Body of pancreas (tissue), 4 donors: ENCODE data around the gene LTC4S. TPM values are rescaled to one million over a fixed set of nuclear protein-coding genes. Genes with fewer than 3 reads are reported as not detected.

Experiments used
- ATAC-seq: fragments of 150-250 bp; one replicate; pipeline ENCODE4 v1.9.1; 2016
- DNase-seq, 4 donors: peaks; one replicate each; pipeline ENCODE4 v3.0.0-alpha.2; 2019
- H3K27ac ChIP-seq, 4 donors: fragments of 200-600 bp; sonication (generic); 1 replicate in 3 of 4; 2 replicates in 1 of 4; pipeline versions ENCODE4 v1.5.1 to v1.6.1; 2016 to 2019; ENCODE audit warnings: mild to moderate bottlenecking in 1 of 4, mixed read lengths in 1 of 4, moderate library complexity in 1 of 4
- H3K27me3 ChIP-seq, 2 donors: fragments of 200-600 bp; sonication (generic); one replicate each; pipeline ENCODE4 v1.6.0; 2016; ENCODE audit warnings: mild to moderate bottlenecking in 1 of 2
- H3K36me3 ChIP-seq, 2 donors: fragments of 200-600 bp; sonication (generic); replicated peaks in 1 of 2; 2 replicates each; pipeline ENCODE4 v1.5.1; 2016; ENCODE audit warnings: low read depth in 2 of 2; ENCODE audit not compliant: insufficient read depth in 1 of 2
- H3K4me1 ChIP-seq: fragments of 200-600 bp; sonication (generic); one replicate; pipeline ENCODE4 v1.6.0; 2016
- H3K4me3 ChIP-seq, 2 donors: fragments of 200-600 bp; sonication (generic); 1 replicate in 1 of 2; 2 replicates in 1 of 2; pipeline ENCODE4 v1.5.1; 2016 to 2019
- H3K9me3 ChIP-seq, 3 donors: fragments of 200-600 bp; sonication (generic); 1 replicate in 2 of 3; 2 replicates in 1 of 3; pipeline ENCODE4 v1.5.1; 2016
- CTCF ChIP-seq, 7 experiments: fragments of 450-650 bp in 4 of 7; fragments of 200-600 bp in 3 of 7; sonication (generic) in 3 of 7; IDR thresholded peaks; one replicate each; pipeline ENCODE4 v1.5.1; 2016 to 2019; ENCODE audit warnings: antibody characterized with exemption in 7 of 7
- POLR2A ChIP-seq, 3 donors: fragments of 450-650 bp; IDR thresholded peaks; one replicate each; pipeline ENCODE4 v1.6.1; 2016; ENCODE audit warnings: antibody characterized with exemption in 3 of 3, mild to moderate bottlenecking in 2 of 3
- whole genome bisulfite sequencing, 2 donors: methylation state at CpG; one replicate each; pipeline ENCODE4 v1.1.5; 2017; 5-methylcytosine and 5-hydroxymethylcytosine counted together
- intact Hi-C: fragments of 100-400 bp; cut with DNase I; formaldehyde crosslinking; loops from one replicate; pipeline ENCODE4 v1.15.1; 2023
- total RNA-seq, 2 donors: library from RNA; depleted of rRNA; stranded (reverse); fragments of >200 nt; gene quantifications; one replicate each; pipeline ENCODE4 v1.1.0, GENCODE V29; 2016

The LTC4S gene
- total RNA-seq, 2 donors from 2014 or later = 10.6 to 16.2 TPM

- ATAC-seq (peak; percentile 73), DNase-seq (peak; percentile 97 to 99 (median 98))
- Histone ChIP-seq H3K9me3 (no peaks in the 10 kb centered on the region), H3K4me1 (peaks cover 73% of the 10 kb centered on the region), H3K36me3 (peaks cover 14 to 18% of the 10 kb centered on the region in 2 donors), H3K4me3 (peak overlapping the region; percentile 83 to 90), H3K27ac (peak overlapping the region; percentile 97 to 100 (median 99)), H3K27me3 (no peaks in the 10 kb centered on the region)
- TF ChIP-seq POLR2A (IDR thresholded peaks at IDR 0.05) (peak; percentile 94 to 96 (median 95)), CTCF (IDR thresholded peaks at IDR 0.05) (peak in 4 of 7 experiments; percentile 20 to 36 (median 26))
- WGBS, 2 donors = 0 to 1% methylated on average over 4 to 47 of the region's 54 CpGs
- intact Hi-C loops = no loop called here
Measured at GRCh38 chr5:179821298-179822058, 27.7 kb downstream of the LTC4S start.

GRCh38 chr5:179822059-179822432, 28.3 kb downstream of the LTC4S start:
- Histone ChIP-seq H3K9me3 (no peaks in the 10 kb centered on the region), H3K27ac (peak overlapping the region in 3 of 4 donors; percentile 97 to 100 (median 99)), H3K36me3 (peaks cover 14 to 23% of the 10 kb centered on the region in 2 donors), H3K4me1 (peaks cover 77% of the 10 kb centered on the region), H3K27me3 (no peaks in the 10 kb centered on the region), H3K4me3 (peak overlapping the region in 1 of 2 donors; percentile 83)
- TF ChIP-seq CTCF (IDR thresholded peaks at IDR 0.05) = no peak
- no peak for TF ChIP-seq POLR2A (IDR thresholded peaks at IDR 0.05)
- DNase-seq (no peak), ATAC-seq (no peak)
- WGBS, 2 donors = 21% methylated on average over 3 of the region's 3 CpGs
- intact Hi-C loops = no loop called here

- WGBS, 2 donors = 11 to 21% methylated on average over 4 to 8 of the region's 8 CpGs
- peak in 1 of 4 donors; percentile 30 for DNase-seq
Measured at GRCh38 chr5:179822444-179822990, 28.7 kb downstream of the LTC4S start.

GRCh38 chr5:179823937-179824744, 30.4 kb downstream of the LTC4S start:
- Histone ChIP-seq H3K27ac (peak overlapping the region in 1 of 4 donors; percentile 36), H3K4me3 (no peak overlapping the region), H3K9me3 (no peaks in the 10 kb centered on the region), H3K36me3 (peaks cover 14 to 26% of the 10 kb centered on the region in 2 donors), H3K4me1 (peaks cover 64% of the 10 kb centered on the region), H3K27me3 (no peaks in the 10 kb centered on the region)
- 79 to 85% methylated on average over 9 to 17 of the region's 22 CpGs for WGBS, 2 donors
- DNase-seq (no peak), ATAC-seq (no peak)
- intact Hi-C loops = no loop called here
- TF ChIP-seq CTCF (IDR thresholded peaks at IDR 0.05) (no peak), POLR2A (IDR thresholded peaks at IDR 0.05) (no peak)

More at GRCh38 chr5:179822444-179822990, 28.7 kb downstream of the LTC4S start:
- ATAC-seq = no peak
- H3K9me3 ChIP-seq = no peaks in the 10 kb centered on the region
- H3K4me3 ChIP-seq = peak overlapping the region in 1 of 2 donors; percentile 83
- peaks cover 75% of the 10 kb centered on the region for H3K4me1 ChIP-seq
- H3K27ac ChIP-seq = peak overlapping the region in 3 of 4 donors; percentile 97 to 100 (median 99)
- H3K27me3 ChIP-seq = no peaks in the 10 kb centered on the region
- H3K36me3 ChIP-seq = peaks cover 14 to 25% of the 10 kb centered on the region in 2 donors
- no peak for TF ChIP-seq CTCF (IDR thresholded peaks at IDR 0.05)
- peak in 2 of 3 donors; percentile 12 to 31 for TF ChIP-seq POLR2A (IDR thresholded peaks at IDR 0.05)
- intact Hi-C loops = no loop called here
